HepG2 (cell line): ENCODE results near the gene EVA1A. TPM values are rescaled to one million over a fixed set of nuclear protein-coding genes. Genes with fewer than 3 reads are reported as not detected.

Experiments used
- ASH2L ChIP-seq: fragments of 300-600, 200-600 bp; sonication (generic); IDR thresholded peaks from 2 replicates; pipeline ENCODE4 v1.7.0; 2017; ENCODE audit warnings: low read depth, mild to moderate bottlenecking, moderate library complexity, mixed read lengths, low read length; ENCODE audit not compliant: insufficient read length
- CEBPB ChIP-seq: IDR thresholded peaks from 2 replicates; pipeline ENCODE4 v1.6.1; 2011; ENCODE audit warnings: low read depth, low read length, improper control_type of control experiment, borderline replicate concordance
- CTCF ChIP-seq: sonication (generic); formaldehyde crosslinking; IDR thresholded peaks from 2 replicates; pipeline ENCODE4 v1.5.0; 2020; ENCODE audit warnings: mild to moderate bottlenecking, missing genetic modification reagents, moderate library complexity
- ELK4 ChIP-seq: sonication (generic); formaldehyde crosslinking; IDR thresholded peaks from 2 replicates; pipeline ENCODE4 v1.9.0; 2021; ENCODE audit warnings: missing genetic modification reagents, borderline replicate concordance
- JUND ChIP-seq: sonication (generic); formaldehyde crosslinking; IDR thresholded peaks from 2 replicates; pipeline ENCODE4 v1.8.0; 2022; ENCODE audit warnings: mild to moderate bottlenecking, missing genetic modification reagents
- KDM1A ChIP-seq: IDR thresholded peaks from 2 replicates; pipeline ENCODE4 v1.6.1; 2016; ENCODE audit warnings: missing compliant biosample characterization
- MIER2 ChIP-seq: IDR thresholded peaks from 2 replicates; pipeline ENCODE4 v1.6.1; 2016; ENCODE audit warnings: missing biosample characterization, missing genetic modification reagents
- NR1H2 ChIP-seq: sonication (generic); formaldehyde crosslinking; IDR thresholded peaks from 2 replicates; pipeline ENCODE4 v1.8.1; 2022; ENCODE audit warnings: low read depth, missing genetic modification reagents, borderline replicate concordance
- RFXAP ChIP-seq: sonication (generic); formaldehyde crosslinking; IDR thresholded peaks from 2 replicates; pipeline ENCODE4 v1.4.0; 2020; ENCODE audit warnings: missing genetic modification reagents, borderline replicate concordance
- SIX1 ChIP-seq: sonication (generic); formaldehyde crosslinking; IDR thresholded peaks from 2 replicates; pipeline ENCODE4 v1.4.0; 2020; ENCODE audit warnings: missing genetic modification reagents, borderline replicate concordance
- SOX5 ChIP-seq: IDR thresholded peaks from 2 replicates; pipeline ENCODE4 v1.6.1; 2016; ENCODE audit warnings: borderline replicate concordance
- ZHX2 ChIP-seq, 2 experiments: sonication (generic) in 1 of 2; formaldehyde crosslinking in 1 of 2; IDR thresholded peaks; 2 replicates each; pipeline versions ENCODE4 v1.6.1 to v1.9.0; 2014 to 2022; ENCODE audit warnings: antibody characterized with exemption in 1 of 2, borderline replicate concordance in 1 of 2, inconsistent platforms in 1 of 2, low read depth in 1 of 2, missing genetic modification reagents in 1 of 2
- ZNF33B ChIP-seq: sonication (generic); formaldehyde crosslinking; IDR thresholded peaks from 2 replicates; pipeline ENCODE4 v1.5.1; 2020; ENCODE audit warnings: mild to moderate bottlenecking, missing genetic modification reagents
- ZNF441 ChIP-seq: sonication (generic); formaldehyde crosslinking; IDR thresholded peaks from 2 replicates; pipeline ENCODE4 v1.7.0; 2021; ENCODE audit warnings: missing genetic modification reagents, borderline replicate concordance
- ZNF569 ChIP-seq: sonication (generic); formaldehyde crosslinking; IDR thresholded peaks from 2 replicates; pipeline ENCODE4 v1.5.0; 2020; ENCODE audit warnings: mild to moderate bottlenecking, missing genetic modification reagents, moderate library complexity, borderline replicate concordance
- ZNF737 ChIP-seq: sonication (generic); formaldehyde crosslinking; IDR thresholded peaks from 2 replicates; pipeline ENCODE4 v1.5.0; 2020; ENCODE audit warnings: missing genetic modification reagents, mild to moderate bottlenecking, borderline replicate concordance
- ZNF761 ChIP-seq: sonication (generic); formaldehyde crosslinking; conservative IDR thresholded peaks from 2 replicates; pipeline ENCODE4 v1.4.0; 2020; ENCODE audit warnings: mild to moderate bottlenecking, missing genetic modification reagents
- ZNF878 ChIP-seq: sonication (generic); formaldehyde crosslinking; IDR thresholded peaks from 2 replicates; pipeline ENCODE4 v1.8.1; 2023; ENCODE audit warnings: mild to moderate bottlenecking, missing genetic modification reagents, moderate library complexity
- polyA plus RNA-seq, 8 experiments: library from polyadenylated mRNA; depleted of rRNA in 3 of 8; stranded (reverse) in 7 of 8; unstranded in 1 of 8; fragments of >200 nt; fragmentation: Illumina TruSeq in 4 of 8; extraction: Trizol in 4 of 8; gene quantifications; 2 replicates each; pipeline versions ENCODE4 v1.2.1 to v1.2.3, GENCODE V29; 2011 to 2016; ENCODE audit warnings: low read depth in 4 of 8, missing spikeins in 1 of 8, mixed read lengths in 1 of 8; ENCODE audit not compliant: insufficient read depth in 1 of 8
- total RNA-seq, 5 experiments: library from RNA; depleted of rRNA; stranded (reverse); fragments of >200 nt; fragmentation: Illumina TruSeq; extraction: Trizol; gene quantifications; 2 replicates each; pipeline ENCODE4 v1.2.3, GENCODE V29; 2016; ENCODE audit warnings: low read depth in 1 of 5
- TF ChIP-seq, protein P1 (sequence below): sonication (generic); formaldehyde crosslinking; IDR thresholded peaks from 2 replicates; pipeline ENCODE4 v1.4.0; 2020; ENCODE audit warnings: missing genetic modification reagents

EVA1A gene
- total and polyA plus RNA-seq, 2 of the 13 experiments (the other 11 are each of a cell fraction or from before 2014, with no cell fraction given): 57.5 to 57.8 TPM

- TF ChIP-seq ZNF33B: no peak
- no peak for TF ChIP-seq ZNF737 (CRISPR knock-in tag)
- no peak for TF ChIP-seq CEBPB
- TF ChIP-seq KDM1A: peak; percentile 81; the same call in 1 of the 2 replicates
- TF ChIP-seq CTCF (CRISPR knock-in tag): no peak
- peak; percentile 96 for TF ChIP-seq JUND (CRISPR knock-in tag)
- TF ChIP-seq ZNF761 (CRISPR knock-in tag): no peak
- TF ChIP-seq MIER2 (CRISPR knock-in tag): peak; percentile 67; the same call in 1 of the 2 replicates
- no peak for TF ChIP-seq ELK4 (CRISPR knock-in tag)
- peak; percentile 92; the same call in 1 of the 2 replicates for TF ChIP-seq SIX1 (CRISPR knock-in tag)
- no peak for TF ChIP-seq ZHX2 (IDR thresholded peaks at IDR 0.05; ENCODE audit: low read depth)
- TF ChIP-seq ZHX2 (CRISPR knock-in tag; IDR thresholded peaks at IDR 0.05; ENCODE audit: borderline replicate concordance): no peak
- peak; percentile 93 for TF ChIP-seq SOX5 (CRISPR knock-in tag)
- peak; percentile 48; the same call in 1 of the 2 replicates for TF ChIP-seq ZNF441 (CRISPR knock-in tag)
- no peak for TF ChIP-seq NR1H2
- TF ChIP-seq, protein P1, sequence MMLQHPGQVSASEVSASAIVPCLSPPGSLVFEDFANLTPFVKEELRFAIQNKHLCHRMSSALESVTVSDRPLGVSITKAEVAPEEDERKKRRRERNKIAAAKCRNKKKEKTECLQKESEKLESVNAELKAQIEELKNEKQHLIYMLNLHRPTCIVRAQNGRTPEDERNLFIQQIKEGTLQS: peak; percentile 98
- no peak for TF ChIP-seq ZNF878 (CRISPR knock-in tag)
- TF ChIP-seq RFXAP (CRISPR knock-in tag): 0 out of 2 replicates have a peak, but pooled peaks have one; percentile 60
- no peak for TF ChIP-seq ZNF569 (CRISPR knock-in tag)
- TF ChIP-seq ASH2L: peak; percentile 7
Observed at GRCh38 chr2:75523313-75524275, 37.1 kb downstream of the EVA1A start (continued).
